Measurements from ENCODE around the gene PTCHD4. TPM values are rescaled to one million over a fixed set of nuclear protein-coding genes. Genes with fewer than 3 reads are reported as not detected.

Gene PTCHD4
- total RNA-seq, 2 experiments from 2014 or later: not detected

GRCh38 chr6:48085131-48085741 lies 25.8 kb downstream of the PTCHD4 start:
- Mint-ChIP-seq H3K4me3 (no peak overlapping the region), H3K27ac (no peak overlapping the region), H3K9me3 (no peaks in the 10 kb centered on the region), H3K27me3 (no peaks in the 10 kb centered on the region), H3K36me3 (ENCODE audit: low read depth) (no peaks in the 10 kb centered on the region), H3K4me1 (no peaks in the 10 kb centered on the region)
- DNase-seq: no peak
- POLR2A ChIA-PET: no interaction called here
- CTCF ChIA-PET: interaction anchor here (0.8 kb wide), 1 partner anchor 35 kb away, joined by 3 read pairs; no protein-coding TSS in a partner anchor

- POLR2A ChIA-PET: no interaction called here
- no peak overlapping the region for H3K4me3 Mint-ChIP-seq
- no peak overlapping the region for H3K27ac Mint-ChIP-seq
- H3K4me1 Mint-ChIP-seq: no peaks in the 10 kb centered on the region
- H3K36me3 Mint-ChIP-seq (ENCODE audit: low read depth): no peaks in the 10 kb centered on the region
- no peaks in the 10 kb centered on the region for H3K9me3 Mint-ChIP-seq
- H3K27me3 Mint-ChIP-seq: no peaks in the 10 kb centered on the region
- CTCF ChIA-PET: no interaction called here
- no peak for DNase-seq
These were observed 26.8 kb downstream of the PTCHD4 start for GRCh38 chr6:48084201-48084600.

GRCh38 chr6:48080227-48081009 lies 30.6 kb downstream of the PTCHD4 start:
- ChIA-PET CTCF (no interaction called here), POLR2A (no interaction called here)
- H3K36me3 Mint-ChIP-seq (ENCODE audit: low read depth): no peaks in the 10 kb centered on the region
- no peaks in the 10 kb centered on the region for H3K27me3 Mint-ChIP-seq
- no peak overlapping the region for H3K4me3 Mint-ChIP-seq
- no peaks in the 10 kb centered on the region for H3K4me1 Mint-ChIP-seq
- DNase-seq: no peak
- H3K9me3 Mint-ChIP-seq: no peaks in the 10 kb centered on the region
- no peak overlapping the region for H3K27ac Mint-ChIP-seq

- H3K4me1 Mint-ChIP-seq: no peaks in the 10 kb centered on the region
- CTCF ChIA-PET: no interaction called here
- no peaks in the 10 kb centered on the region for H3K36me3 Mint-ChIP-seq (ENCODE audit: low read depth)
- POLR2A ChIA-PET: no interaction called here
- H3K9me3 Mint-ChIP-seq: no peaks in the 10 kb centered on the region
- H3K4me3 Mint-ChIP-seq: no peak overlapping the region
- no peaks in the 10 kb centered on the region for H3K27me3 Mint-ChIP-seq
- DNase-seq: no peak
- no peak overlapping the region for H3K27ac Mint-ChIP-seq
These were observed 32.9 kb downstream of the PTCHD4 start for GRCh38 chr6:48078120-48078519.

GRCh38 chr6:48075181-48075580 lies 35.8 kb downstream of the PTCHD4 start:
- POLR2A ChIA-PET: no interaction called here
- Mint-ChIP-seq H3K27ac (no peak overlapping the region), H3K4me3 (no peak overlapping the region), H3K4me1 (no peaks in the 10 kb centered on the region), H3K9me3 (no peaks in the 10 kb centered on the region), H3K36me3 (ENCODE audit: low read depth) (no peaks in the 10 kb centered on the region), H3K27me3 (peaks cover 2% of the 10 kb centered on the region)
- CTCF ChIA-PET: no interaction called here
- no peak for DNase-seq

GRCh38 chr6:48073976-48074767 lies 36.8 kb downstream of the PTCHD4 start:
- Mint-ChIP-seq H3K27me3 (peaks cover 10% of the 10 kb centered on the region), H3K4me1 (no peaks in the 10 kb centered on the region), H3K27ac (no peak overlapping the region), H3K4me3 (no peak overlapping the region), H3K9me3 (no peaks in the 10 kb centered on the region), H3K36me3 (ENCODE audit: low read depth) (no peaks in the 10 kb centered on the region)
- ChIA-PET POLR2A (no interaction called here), CTCF (no interaction called here)
- no peak for DNase-seq

- no peak overlapping the region for H3K4me3 Mint-ChIP-seq
- peaks cover 23% of the 10 kb centered on the region for H3K27me3 Mint-ChIP-seq
- CTCF ChIA-PET: no interaction called here
- H3K27ac Mint-ChIP-seq: no peak overlapping the region
- DNase-seq: no peak
- POLR2A ChIA-PET: no interaction called here
- H3K36me3 Mint-ChIP-seq (ENCODE audit: low read depth): no peaks in the 10 kb centered on the region
- H3K4me1 Mint-ChIP-seq: no peaks in the 10 kb centered on the region
- H3K9me3 Mint-ChIP-seq: no peaks in the 10 kb centered on the region
These were observed 39.2 kb downstream of the PTCHD4 start for GRCh38 chr6:48071833-48072232.

- Mint-ChIP-seq H3K27me3 (peaks cover 23% of the 10 kb centered on the region), H3K9me3 (no peaks in the 10 kb centered on the region), H3K36me3 (ENCODE audit: low read depth) (no peaks in the 10 kb centered on the region), H3K4me1 (no peaks in the 10 kb centered on the region), H3K27ac (no peak overlapping the region), H3K4me3 (no peak overlapping the region)
- ChIA-PET POLR2A (no interaction called here), CTCF (no interaction called here)
- no peak for DNase-seq
These were observed 41.7 kb downstream of the PTCHD4 start for GRCh38 chr6:48069280-48069679.

GRCh38 chr6:48068278-48069251 lies 42.4 kb downstream of the PTCHD4 start:
- no peaks in the 10 kb centered on the region for H3K9me3 Mint-ChIP-seq
- peaks cover 23% of the 10 kb centered on the region for H3K27me3 Mint-ChIP-seq
- H3K27ac Mint-ChIP-seq: no peak overlapping the region
- ChIA-PET CTCF (no interaction called here), POLR2A (no interaction called here)
- no peaks in the 10 kb centered on the region for H3K36me3 Mint-ChIP-seq (ENCODE audit: low read depth)
- H3K4me3 Mint-ChIP-seq: no peak overlapping the region
- H3K4me1 Mint-ChIP-seq: no peaks in the 10 kb centered on the region
- DNase-seq: no peak

GRCh38 chr6:48067886-48068277 lies 43.1 kb downstream of the PTCHD4 start:
- H3K27ac Mint-ChIP-seq: no peak overlapping the region
- DNase-seq: no peak
- peaks cover 23% of the 10 kb centered on the region for H3K27me3 Mint-ChIP-seq
- H3K4me1 Mint-ChIP-seq: no peaks in the 10 kb centered on the region
- no peaks in the 10 kb centered on the region for H3K36me3 Mint-ChIP-seq (ENCODE audit: low read depth)
- ChIA-PET CTCF (no interaction called here), POLR2A (no interaction called here)
- H3K4me3 Mint-ChIP-seq: no peak overlapping the region
- no peaks in the 10 kb centered on the region for H3K9me3 Mint-ChIP-seq

- H3K36me3 Mint-ChIP-seq (ENCODE audit: low read depth): no peaks in the 10 kb centered on the region
- CTCF ChIA-PET: no interaction called here
- H3K27ac Mint-ChIP-seq: no peak overlapping the region
- H3K9me3 Mint-ChIP-seq: no peaks in the 10 kb centered on the region
- no peak overlapping the region for H3K4me3 Mint-ChIP-seq
- POLR2A ChIA-PET: no interaction called here
- no peak for DNase-seq
- no peaks in the 10 kb centered on the region for H3K4me1 Mint-ChIP-seq
- peaks cover 23% of the 10 kb centered on the region for H3K27me3 Mint-ChIP-seq
These were observed 43.8 kb downstream of the PTCHD4 start for GRCh38 chr6:48067148-48067712.

- Mint-ChIP-seq H3K4me1 (no peaks in the 10 kb centered on the region), H3K27ac (no peak overlapping the region), H3K9me3 (peaks cover 2% of the 10 kb centered on the region), H3K36me3 (ENCODE audit: low read depth) (no peaks in the 10 kb centered on the region), H3K4me3 (no peak overlapping the region), H3K27me3 (no peaks in the 10 kb centered on the region)
- ChIA-PET CTCF (interaction anchor here (0.7 kb wide), 1 partner anchor 27 kb away, joined by 3 read pairs; no protein-coding TSS in a partner anchor), POLR2A (no interaction called here)
- no peak for DNase-seq
These were observed 49.6 kb downstream of the PTCHD4 start for GRCh38 chr6:48061265-48061990.
